ENCODE measurements around the gene TMEM156. TPM values are rescaled to one million over a fixed set of nuclear protein-coding genes. Genes with fewer than 3 reads are reported as not detected.
A peak's percentile ranks its signal among the peaks of the same experiment; 100 is the strongest.
"Not testable (repeated sequence)": the region's sequence is repeated elsewhere in the genome, so short reads cannot be mapped to it uniquely, and the experiment has no call there.

The TMEM156 gene
- total and polyA plus RNA-seq, 3 experiments from 2014 or later, result 6.7 to 24.3 (median 7.3) TPM

DNA sequence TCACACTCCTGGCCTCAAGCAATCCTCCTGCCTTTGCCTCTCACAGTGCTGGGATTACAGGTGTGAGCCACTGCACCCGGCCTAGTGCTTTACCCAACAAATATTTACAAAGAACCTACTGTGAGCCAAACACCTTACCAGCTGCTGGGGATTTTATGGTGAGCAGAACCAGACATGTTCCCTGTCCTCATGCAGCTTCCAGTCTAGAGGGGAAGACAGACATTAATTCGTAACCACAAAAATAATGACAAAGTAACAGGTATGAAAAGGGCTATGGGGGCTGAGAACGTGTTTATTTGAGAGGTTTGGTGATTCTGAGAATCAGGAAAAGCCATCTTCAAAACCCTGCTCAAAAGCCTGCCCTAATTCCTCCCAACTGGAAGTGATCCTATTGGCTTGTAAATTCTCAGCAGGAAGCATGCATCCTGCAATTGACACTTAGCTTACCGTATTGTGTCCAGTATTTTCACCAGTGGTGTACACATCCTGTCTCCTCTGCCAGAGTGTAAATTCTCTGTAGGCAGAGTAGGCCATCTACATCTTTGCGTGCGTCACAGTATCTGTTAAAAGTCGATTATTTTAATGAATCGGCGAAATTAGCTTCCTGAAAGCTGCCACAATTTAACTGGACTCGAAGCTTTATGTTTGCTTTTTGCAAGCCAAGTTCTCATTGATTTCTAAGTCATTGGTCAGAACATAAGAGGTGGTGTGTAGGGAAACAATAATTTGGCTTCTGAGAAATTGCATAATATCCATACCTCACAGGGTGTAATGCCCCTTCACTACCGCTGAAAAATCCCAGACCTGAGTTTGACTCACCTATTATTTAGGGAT, 67.0 kb downstream of the TMEM156 start:
- ChIA-PET POLR2A (no interaction called here), CTCF (interaction anchor here (1.2 kb wide), 1 partner anchor 9 kb away, joined by 3 read pairs; no protein-coding TSS in a partner anchor)
- Histone ChIP-seq H3K36me3 (ENCODE audit: insufficient read depth, low read length) (no peaks in the 10 kb centered on the region), H3K27me3 (ENCODE audit: insufficient read depth, low read length, poor library complexity, severe bottlenecking) (no peaks in the 10 kb centered on the region), H3K9me3 (ENCODE audit: low read length) (no peaks in the 10 kb centered on the region), H3K4me3 (ENCODE audit: low read length) (no peak overlapping the region), H3K27ac (ENCODE audit: low read depth, low read length) (no peak overlapping the region), H3K4me1 (ENCODE audit: insufficient read depth, low read length) (no peaks in the 10 kb centered on the region)
- Mint-ChIP-seq H3K9me3 (peaks cover 0 to 7% (median 0%) of the 10 kb centered on the region in 5 donors), H3K4me3 (no peak overlapping the region), H3K36me3 (peaks cover 14 to 47% (median 34%) of the 10 kb centered on the region in 3 donors), H3K27me3 (peaks cover 0 to 2% of the 10 kb centered on the region in 2 donors), H3K4me1 (peaks cover 0 to 5% (median 0%) of the 10 kb centered on the region in 3 donors), H3K27ac (peak overlapping the region in 2 of 8 donors; percentile 23 to 44)
- no peak for DNase-seq

- POLR2A ChIA-PET; H3K4me3 ChIP-seq (ENCODE audit: low read length); H3K27ac ChIP-seq (ENCODE audit: low read depth, low read length); H3K36me3 Mint-ChIP-seq; H3K4me1 ChIP-seq (ENCODE audit: insufficient read depth, low read length); H3K27me3 ChIP-seq (ENCODE audit: insufficient read depth, low read length, poor library complexity, severe bottlenecking); H3K27me3 Mint-ChIP-seq; DNase-seq; H3K36me3 ChIP-seq (ENCODE audit: insufficient read depth, low read length); H3K9me3 ChIP-seq (ENCODE audit: low read length); H3K9me3 Mint-ChIP-seq; H3K27ac Mint-ChIP-seq; H3K4me3 Mint-ChIP-seq: not testable (repeated sequence)
- CTCF ChIA-PET, result interaction anchor here (1.5 kb wide), 1 partner anchor 34 kb away, joined by 3 read pairs; no protein-coding TSS in a partner anchor
- H3K4me1 Mint-ChIP-seq, result peaks cover 3 to 21% (median 4%) of the 10 kb centered on the region in 3 donors
Observed at GRCh38 chr4:38959248-38959647, 73.0 kb downstream of the TMEM156 start.

GRCh38 chr4:38958453-38959190, 73.6 kb downstream of the TMEM156 start:
- CTCF ChIA-PET, result interaction anchor here (1.5 kb wide), 1 partner anchor 35 kb away, joined by 3 read pairs; no protein-coding TSS in a partner anchor
- DNase-seq, result no peak
- no peak overlapping the region for H3K4me3 Mint-ChIP-seq
- peak overlapping the region in 1 of 8 donors; percentile 76 for H3K27ac Mint-ChIP-seq
- H3K9me3 Mint-ChIP-seq, result peaks cover 0 to 7% (median 0%) of the 10 kb centered on the region in 5 donors
- no peak overlapping the region for H3K27ac ChIP-seq (ENCODE audit: low read depth, low read length)
- H3K36me3 Mint-ChIP-seq, result peaks cover 0 to 4% (median 2%) of the 10 kb centered on the region in 3 donors
- POLR2A ChIA-PET, result no interaction called here
- H3K9me3 ChIP-seq (ENCODE audit: low read length), result no peaks in the 10 kb centered on the region
- peaks cover 3 to 21% (median 4%) of the 10 kb centered on the region in 3 donors for H3K4me1 Mint-ChIP-seq
- no peak overlapping the region for H3K4me3 ChIP-seq (ENCODE audit: low read length)
- H3K4me1 ChIP-seq (ENCODE audit: insufficient read depth, low read length), result no peaks in the 10 kb centered on the region
- no peaks in the 10 kb centered on the region for H3K27me3 ChIP-seq (ENCODE audit: insufficient read depth, low read length, poor library complexity, severe bottlenecking)
- peaks cover 8 to 11% of the 10 kb centered on the region in 2 donors for H3K27me3 Mint-ChIP-seq
- no peaks in the 10 kb centered on the region for H3K36me3 ChIP-seq (ENCODE audit: insufficient read depth, low read length)

DNA sequence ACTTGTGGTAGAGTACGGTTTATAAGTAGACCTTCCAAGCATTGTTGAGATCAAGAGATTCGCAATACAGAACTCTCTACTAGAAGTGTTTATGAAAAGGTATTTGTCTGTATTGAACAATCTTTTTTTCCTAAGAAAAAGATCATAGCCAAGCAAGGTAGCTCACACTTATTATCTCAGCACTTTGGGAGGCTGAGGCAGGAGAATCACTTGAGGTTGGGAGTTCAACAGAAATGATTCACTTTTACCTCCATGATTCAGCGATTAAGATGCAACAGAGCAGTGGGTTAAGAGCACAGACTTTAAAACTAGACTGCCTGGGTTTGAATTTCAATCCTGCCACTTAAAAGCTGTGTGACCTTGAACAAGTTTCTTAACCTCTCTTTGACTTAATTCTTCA, 74.3 kb downstream of the TMEM156 start:
- Histone ChIP-seq H3K4me1 (ENCODE audit: insufficient read depth, low read length) (no peaks in the 10 kb centered on the region), H3K27me3 (ENCODE audit: insufficient read depth, low read length, poor library complexity, severe bottlenecking) (no peaks in the 10 kb centered on the region), H3K27ac (ENCODE audit: low read depth, low read length) (no peak overlapping the region), H3K36me3 (ENCODE audit: insufficient read depth, low read length) (no peaks in the 10 kb centered on the region), H3K4me3 (ENCODE audit: low read length) (no peak overlapping the region), H3K9me3 (ENCODE audit: low read length) (no peaks in the 10 kb centered on the region)
- H3K27ac Mint-ChIP-seq, result peak overlapping the region in 1 of 8 donors; percentile 20
- H3K4me1 Mint-ChIP-seq, result peaks cover 3 to 21% (median 4%) of the 10 kb centered on the region in 3 donors
- H3K36me3 Mint-ChIP-seq, result peaks cover 0 to 6% (median 0%) of the 10 kb centered on the region in 3 donors
- peaks cover 8 to 13% of the 10 kb centered on the region in 2 donors for H3K27me3 Mint-ChIP-seq
- DNase-seq, result no peak
- H3K4me3 Mint-ChIP-seq, result no peak overlapping the region
- ChIA-PET POLR2A (no interaction called here), CTCF (interaction anchor here (1.5 kb wide), 1 partner anchor 36 kb away, joined by 3 read pairs; no protein-coding TSS in a partner anchor)
- H3K9me3 Mint-ChIP-seq, result peaks cover 0 to 7% (median 0%) of the 10 kb centered on the region in 5 donors

GRCh38 chr4:38957261-38957815, 74.9 kb downstream of the TMEM156 start:
- H3K9me3 Mint-ChIP-seq, result peaks cover 0 to 7% (median 0%) of the 10 kb centered on the region in 5 donors

GRCh38 chr4:38955957-38956356, 76.3 kb downstream of the TMEM156 start:
- Histone ChIP-seq H3K9me3 (ENCODE audit: low read length) (no peaks in the 10 kb centered on the region), H3K4me3 (ENCODE audit: low read length) (no peak overlapping the region), H3K27me3 (ENCODE audit: insufficient read depth, low read length, poor library complexity, severe bottlenecking) (no peaks in the 10 kb centered on the region), H3K27ac (ENCODE audit: low read depth, low read length) (no peak overlapping the region), H3K36me3 (ENCODE audit: insufficient read depth, low read length) (no peaks in the 10 kb centered on the region), H3K4me1 (ENCODE audit: insufficient read depth, low read length) (no peaks in the 10 kb centered on the region)
- Mint-ChIP-seq H3K27me3 (peaks cover 6 to 13% of the 10 kb centered on the region in 2 donors), H3K4me1 (peaks cover 3 to 21% (median 4%) of the 10 kb centered on the region in 3 donors), H3K9me3 (no peaks in the 10 kb centered on the region), H3K27ac (peak overlapping the region in 1 of 8 donors; percentile 66), H3K36me3 (peaks cover 0 to 6% (median 0%) of the 10 kb centered on the region in 3 donors), H3K4me3 (no peak overlapping the region)
- CTCF ChIA-PET, result interaction anchor here (0.8 kb wide), 1 partner anchor 10 kb away, joined by 3 read pairs; no protein-coding TSS in a partner anchor
- POLR2A ChIA-PET, result no interaction called here
- no peak for DNase-seq

More at GRCh38 chr4:38957261-38957815, 74.9 kb downstream of the TMEM156 start:
- no peaks in the 10 kb centered on the region for H3K27me3 ChIP-seq (ENCODE audit: insufficient read depth, low read length, poor library complexity, severe bottlenecking)
- H3K4me3 Mint-ChIP-seq, result no peak overlapping the region
- H3K36me3 ChIP-seq (ENCODE audit: insufficient read depth, low read length), result no peaks in the 10 kb centered on the region
- H3K4me1 ChIP-seq (ENCODE audit: insufficient read depth, low read length), result no peaks in the 10 kb centered on the region
- DNase-seq, result no peak
- H3K9me3 ChIP-seq (ENCODE audit: low read length), result no peaks in the 10 kb centered on the region
- peaks cover 0 to 6% (median 0%) of the 10 kb centered on the region in 3 donors for H3K36me3 Mint-ChIP-seq
- no peak overlapping the region for H3K27ac ChIP-seq (ENCODE audit: low read depth, low read length)
- peak overlapping the region in 1 of 8 donors; percentile 87 for H3K27ac Mint-ChIP-seq
- CTCF ChIA-PET, result no interaction called here
- H3K4me1 Mint-ChIP-seq, result peaks cover 3 to 21% (median 4%) of the 10 kb centered on the region in 3 donors
- POLR2A ChIA-PET, result no interaction called here
- H3K4me3 ChIP-seq (ENCODE audit: low read length), result no peak overlapping the region
- H3K27me3 Mint-ChIP-seq, result peaks cover 8 to 13% of the 10 kb centered on the region in 2 donors

DNA sequence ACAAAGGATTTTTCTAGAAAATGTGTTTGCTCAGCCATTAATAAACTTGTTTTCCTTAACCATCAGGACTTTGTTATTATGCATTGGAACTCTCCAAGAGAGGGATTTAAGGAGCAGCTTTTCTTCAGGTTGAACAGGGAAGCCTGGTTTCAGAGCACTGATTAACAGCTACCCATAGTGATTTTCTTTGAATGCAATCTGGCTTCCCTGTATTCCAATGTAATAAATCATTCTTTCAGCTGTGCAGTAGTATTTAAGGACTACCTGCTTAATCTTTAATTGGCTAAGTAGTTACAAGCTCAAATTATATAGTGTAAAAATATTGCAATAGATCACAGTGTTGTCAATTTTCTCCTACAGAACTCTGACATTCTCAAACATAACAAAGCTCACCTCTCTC, 77.5 kb downstream of the TMEM156 start:
- H3K27ac Mint-ChIP-seq, result no peak overlapping the region

More for the DNA sequence above, 77.5 kb downstream of the TMEM156 start:
- H3K36me3 Mint-ChIP-seq, result peaks cover 0 to 6% (median 0%) of the 10 kb centered on the region in 3 donors
- peaks cover under 1% of the 10 kb centered on the region for H3K4me1 ChIP-seq (ENCODE audit: insufficient read depth, low read length)
- no peak overlapping the region for H3K4me3 Mint-ChIP-seq
- no peak overlapping the region for H3K4me3 ChIP-seq (ENCODE audit: low read length)
- peaks cover 8 to 34% (median 15%) of the 10 kb centered on the region in 3 donors for H3K4me1 Mint-ChIP-seq
- CTCF ChIA-PET, result no interaction called here
- no peaks in the 10 kb centered on the region for H3K9me3 Mint-ChIP-seq
- H3K27me3 Mint-ChIP-seq, result peaks cover 5 to 13% of the 10 kb centered on the region in 2 donors
- H3K9me3 ChIP-seq (ENCODE audit: low read length), result no peaks in the 10 kb centered on the region
- no peak for DNase-seq
- H3K27ac ChIP-seq (ENCODE audit: low read depth, low read length), result no peak overlapping the region
- no peaks in the 10 kb centered on the region for H3K36me3 ChIP-seq (ENCODE audit: insufficient read depth, low read length)
- no peaks in the 10 kb centered on the region for H3K27me3 ChIP-seq (ENCODE audit: insufficient read depth, low read length, poor library complexity, severe bottlenecking)
- POLR2A ChIA-PET, result no interaction called here

Data from CD8-positive, alpha-beta memory T cell (primary cell).